Sigmoid colon (tissue), 4 donors: Measurements from ENCODE around the gene SIPA1L3.

Source experiments
- EP300 ChIP-seq, 4 donors: sonication (generic); formaldehyde crosslinking; IDR thresholded peaks; one replicate each; pipeline ENCODE4 v1.6.1; 2017; ENCODE audit warnings: antibody characterized with exemption in 4 of 4
- POLR2A ChIP-seq, 2 donors: fragments of 450-650 bp; IDR thresholded peaks; one replicate each; pipeline ENCODE4 v1.6.1; 2016; ENCODE audit warnings: antibody characterized with exemption in 2 of 2, mild to moderate bottlenecking in 2 of 2, moderate library complexity in 2 of 2
- TF ChIP-seq, protein P1 (sequence below), 4 experiments: fragments of 450-650 bp in 3 of 4; fragments of 200-600 bp in 1 of 4; IDR thresholded peaks; one replicate each; pipeline ENCODE4 v1.5.1; 2016 to 2019; ENCODE audit warnings: antibody characterized with exemption in 4 of 4, mild to moderate bottlenecking in 3 of 4, moderate library complexity in 2 of 4

DNA sequence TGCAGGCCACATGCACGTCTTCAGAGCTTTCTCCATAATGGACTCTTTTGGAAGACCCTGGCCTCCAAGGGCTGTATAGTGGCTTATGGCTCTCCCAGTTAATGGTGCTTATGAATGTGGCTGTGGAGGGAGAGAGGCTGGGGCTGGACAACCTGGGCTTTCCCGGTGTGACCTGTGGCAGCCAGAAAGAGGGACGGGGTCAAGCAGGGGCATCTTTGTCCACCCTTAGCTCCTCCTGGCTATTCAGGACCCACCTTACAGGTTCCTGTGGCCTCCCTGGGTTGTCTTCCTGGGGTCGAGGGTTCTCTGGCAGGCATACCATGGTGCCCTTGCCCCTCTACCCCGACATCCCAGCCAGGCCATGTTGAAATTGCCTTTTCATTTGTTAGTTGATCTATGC lies 75.6 kb downstream of the SIPA1L3 start:
- TF ChIP-seq, protein P1, sequence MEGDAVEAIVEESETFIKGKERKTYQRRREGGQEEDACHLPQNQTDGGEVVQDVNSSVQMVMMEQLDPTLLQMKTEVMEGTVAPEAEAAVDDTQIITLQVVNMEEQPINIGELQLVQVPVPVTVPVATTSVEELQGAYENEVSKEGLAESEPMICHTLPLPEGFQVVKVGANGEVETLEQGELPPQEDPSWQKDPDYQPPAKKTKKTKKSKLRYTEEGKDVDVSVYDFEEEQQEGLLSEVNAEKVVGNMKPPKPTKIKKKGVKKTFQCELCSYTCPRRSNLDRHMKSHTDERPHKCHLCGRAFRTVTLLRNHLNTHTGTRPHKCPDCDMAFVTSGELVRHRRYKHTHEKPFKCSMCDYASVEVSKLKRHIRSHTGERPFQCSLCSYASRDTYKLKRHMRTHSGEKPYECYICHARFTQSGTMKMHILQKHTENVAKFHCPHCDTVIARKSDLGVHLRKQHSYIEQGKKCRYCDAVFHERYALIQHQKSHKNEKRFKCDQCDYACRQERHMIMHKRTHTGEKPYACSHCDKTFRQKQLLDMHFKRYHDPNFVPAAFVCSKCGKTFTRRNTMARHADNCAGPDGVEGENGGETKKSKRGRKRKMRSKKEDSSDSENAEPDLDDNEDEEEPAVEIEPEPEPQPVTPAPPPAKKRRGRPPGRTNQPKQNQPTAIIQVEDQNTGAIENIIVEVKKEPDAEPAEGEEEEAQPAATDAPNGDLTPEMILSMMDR (IDR thresholded peaks at IDR 0.05) = no peak
- no peak for TF ChIP-seq POLR2A (IDR thresholded peaks at IDR 0.05)
- TF ChIP-seq EP300 (IDR thresholded peaks at IDR 0.05) = no peak
